ENCODE data around the gene BFAR. TPM values are rescaled to one million over a fixed set of nuclear protein-coding genes. Genes with fewer than 3 reads are reported as not detected.
"Not testable (repeated sequence)": the region's sequence is repeated elsewhere in the genome, so short reads cannot be mapped to it uniquely, and the experiment has no call there.

Gene BFAR
- polyA plus RNA-seq, 1 donor (not counting 4 experiments of a cell fraction or from before 2014, with no cell fraction given), result 92.3 TPM

GRCh38 chr16:14677627-14678026 is 44.9 kb downstream of the BFAR start:
- Histone ChIP-seq H3K9ac (ENCODE audit: control insufficient read depth, extremely low read depth, insufficient read depth, low read length) (no peak overlapping the region), H3K79me2 (ENCODE audit: control insufficient read depth, insufficient read depth, low read length) (no peaks in the 10 kb centered on the region), H3K4me3 (ENCODE audit: control insufficient read depth in 2 of 3, extremely low read depth in 1 of 3, insufficient read depth in 2 of 3, low read depth in 1 of 3, low read length in 3 of 3) (no peak overlapping the region), H3K36me3 (ENCODE audit: control insufficient read depth in 2 of 2, extremely low read depth in 1 of 2, insufficient read depth in 2 of 2, low read length in 2 of 2) (no peaks in the 10 kb centered on the region), H3K27me3 (ENCODE audit: control insufficient read depth, extremely low read depth, insufficient read depth, low read length) (no peaks in the 10 kb centered on the region), H2AFZ (ENCODE audit: control insufficient read depth, low read length) (no peak overlapping the region), H3K9me1 (ENCODE audit: control insufficient read depth, extremely low read depth, insufficient read depth, low read length) (no peaks in the 10 kb centered on the region), H4K20me1 (ENCODE audit: control insufficient read depth, extremely low read depth, insufficient read depth, low read length) (no peaks in the 10 kb centered on the region), H3K27ac (ENCODE audit: control insufficient read depth, insufficient read depth, low read length) (no peak overlapping the region), H3K9me3 (ENCODE audit: control insufficient read depth, low read depth, low read length) (no peaks in the 10 kb centered on the region), H3K4me1 (ENCODE audit: control insufficient read depth, extremely low read depth, insufficient read depth, low read length) (no peaks in the 10 kb centered on the region), H3K4me2 (ENCODE audit: control insufficient read depth, extremely low read depth, insufficient read depth, low read depth, low read length) (no peak overlapping the region)
- no peak for FAIRE-seq
- dilution Hi-C loops (cut with MboI; ENCODE audit: extremely low pct_ligation_motif_present, low sequenced_read_pairs), result no loop called here
- no peak for TF ChIP-seq EZH2 (IDR thresholded peaks at IDR 0.05; ENCODE audit: low read length)
- TF ChIP-seq, protein P1, sequence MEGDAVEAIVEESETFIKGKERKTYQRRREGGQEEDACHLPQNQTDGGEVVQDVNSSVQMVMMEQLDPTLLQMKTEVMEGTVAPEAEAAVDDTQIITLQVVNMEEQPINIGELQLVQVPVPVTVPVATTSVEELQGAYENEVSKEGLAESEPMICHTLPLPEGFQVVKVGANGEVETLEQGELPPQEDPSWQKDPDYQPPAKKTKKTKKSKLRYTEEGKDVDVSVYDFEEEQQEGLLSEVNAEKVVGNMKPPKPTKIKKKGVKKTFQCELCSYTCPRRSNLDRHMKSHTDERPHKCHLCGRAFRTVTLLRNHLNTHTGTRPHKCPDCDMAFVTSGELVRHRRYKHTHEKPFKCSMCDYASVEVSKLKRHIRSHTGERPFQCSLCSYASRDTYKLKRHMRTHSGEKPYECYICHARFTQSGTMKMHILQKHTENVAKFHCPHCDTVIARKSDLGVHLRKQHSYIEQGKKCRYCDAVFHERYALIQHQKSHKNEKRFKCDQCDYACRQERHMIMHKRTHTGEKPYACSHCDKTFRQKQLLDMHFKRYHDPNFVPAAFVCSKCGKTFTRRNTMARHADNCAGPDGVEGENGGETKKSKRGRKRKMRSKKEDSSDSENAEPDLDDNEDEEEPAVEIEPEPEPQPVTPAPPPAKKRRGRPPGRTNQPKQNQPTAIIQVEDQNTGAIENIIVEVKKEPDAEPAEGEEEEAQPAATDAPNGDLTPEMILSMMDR (optimal IDR thresholded peaks at IDR 0.05 in 1 of 3, IDR thresholded peaks at IDR 0.05 in 1 of 3, conservative IDR thresholded peaks at IDR 0.05 in 1 of 3; ENCODE audit: extremely low read depth in 1 of 3, insufficient read depth in 2 of 3, low read length in 3 of 3), result no peak
- no peak for DNase-seq (ENCODE audit: low read depth, low spot score)

DNA sequence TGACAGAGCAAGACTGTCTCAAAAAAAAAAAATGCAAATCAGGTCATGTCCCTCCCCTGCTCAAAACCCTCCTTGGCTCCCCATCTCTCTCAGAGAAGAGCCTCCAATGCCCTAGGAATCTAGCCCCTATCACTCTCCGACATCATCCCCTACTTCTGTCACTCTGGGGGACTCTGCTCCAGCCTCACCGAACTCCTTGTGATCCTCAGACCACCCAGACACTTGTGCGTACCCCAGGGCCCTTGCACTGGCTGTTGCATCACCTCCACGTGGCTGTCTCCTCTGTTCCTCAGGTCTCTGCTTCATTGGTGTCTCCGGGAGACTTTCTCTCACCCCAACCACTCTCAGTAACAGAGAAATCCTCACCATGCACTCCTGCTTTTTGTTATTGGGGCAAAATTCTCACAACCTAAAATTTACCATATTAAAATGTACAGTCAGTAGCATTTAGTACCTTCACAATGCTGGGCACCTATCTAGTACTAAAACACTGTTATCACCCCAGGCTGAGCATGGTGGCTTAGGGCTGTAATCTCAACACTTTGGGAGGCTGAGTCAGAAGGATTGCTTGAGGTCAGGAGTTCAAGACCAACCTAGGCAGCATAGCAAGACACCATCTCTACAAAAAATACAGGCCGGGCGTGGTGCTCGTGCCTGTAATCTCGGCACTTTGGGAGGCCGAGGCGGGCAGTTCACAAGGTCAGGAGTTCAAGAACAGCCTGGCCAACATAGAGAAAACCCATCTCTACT is 46.2 kb downstream of the BFAR start:
- no peak for FAIRE-seq
- Histone ChIP-seq H3K9me1 (ENCODE audit: control insufficient read depth, extremely low read depth, insufficient read depth, low read length) (no peaks in the 10 kb centered on the region), H3K36me3 (ENCODE audit: control insufficient read depth in 2 of 2, extremely low read depth in 1 of 2, insufficient read depth in 2 of 2, low read length in 2 of 2) (no peaks in the 10 kb centered on the region), H3K4me3 (ENCODE audit: control insufficient read depth in 2 of 3, extremely low read depth in 1 of 3, insufficient read depth in 2 of 3, low read depth in 1 of 3, low read length in 3 of 3) (no peak overlapping the region), H4K20me1 (ENCODE audit: control insufficient read depth, extremely low read depth, insufficient read depth, low read length) (no peaks in the 10 kb centered on the region), H3K27ac (ENCODE audit: control insufficient read depth, insufficient read depth, low read length) (no peak overlapping the region), H3K4me2 (ENCODE audit: control insufficient read depth, extremely low read depth, insufficient read depth, low read depth, low read length) (no peak overlapping the region), H3K4me1 (ENCODE audit: control insufficient read depth, extremely low read depth, insufficient read depth, low read length) (no peaks in the 10 kb centered on the region), H3K9me3 (ENCODE audit: control insufficient read depth, low read depth, low read length) (no peaks in the 10 kb centered on the region), H3K9ac (ENCODE audit: control insufficient read depth, extremely low read depth, insufficient read depth, low read length) (no peak overlapping the region), H2AFZ (ENCODE audit: control insufficient read depth, low read length) (no peak overlapping the region), H3K79me2 (ENCODE audit: control insufficient read depth, insufficient read depth, low read length) (no peaks in the 10 kb centered on the region), H3K27me3 (ENCODE audit: control insufficient read depth, extremely low read depth, insufficient read depth, low read length) (no peaks in the 10 kb centered on the region)
- TF ChIP-seq, protein P1 (optimal IDR thresholded peaks at IDR 0.05 in 1 of 3, IDR thresholded peaks at IDR 0.05 in 1 of 3, conservative IDR thresholded peaks at IDR 0.05 in 1 of 3; ENCODE audit: extremely low read depth in 1 of 3, insufficient read depth in 2 of 3, low read length in 3 of 3), result no peak
- TF ChIP-seq EZH2 (IDR thresholded peaks at IDR 0.05; ENCODE audit: low read length), result no peak
- no peak for DNase-seq (ENCODE audit: low read depth, low spot score)
- dilution Hi-C loops (cut with MboI; ENCODE audit: extremely low pct_ligation_motif_present, low sequenced_read_pairs), result no loop called here

DNA sequence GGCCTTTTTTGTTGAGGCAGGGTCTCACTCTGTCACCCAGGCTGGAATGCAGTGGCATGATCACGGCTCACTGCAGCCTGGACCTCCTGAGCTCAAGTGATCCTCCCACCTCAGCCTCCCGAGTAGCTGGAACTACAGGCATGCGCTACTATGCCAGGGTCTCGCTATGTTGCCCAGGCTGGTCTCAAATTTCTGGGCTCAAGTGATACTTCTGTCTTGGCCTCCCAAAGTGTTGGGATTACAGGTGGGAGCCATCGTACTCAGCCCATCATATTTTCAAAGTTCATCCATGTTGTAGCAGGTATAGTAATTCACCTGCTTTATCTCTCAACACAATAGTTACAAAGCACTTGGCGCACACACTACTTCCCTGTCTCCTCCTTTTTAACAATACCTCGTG is 47.6 kb downstream of the BFAR start:
- H3K36me3 ChIP-seq (ENCODE audit: control insufficient read depth in 2 of 2, extremely low read depth in 1 of 2, insufficient read depth in 2 of 2, low read length in 2 of 2); H3K4me3 ChIP-seq (ENCODE audit: control insufficient read depth in 2 of 3, extremely low read depth in 1 of 3, insufficient read depth in 2 of 3, low read depth in 1 of 3, low read length in 3 of 3); FAIRE-seq; H3K27me3 ChIP-seq (ENCODE audit: control insufficient read depth, extremely low read depth, insufficient read depth, low read length); H3K9ac ChIP-seq (ENCODE audit: control insufficient read depth, extremely low read depth, insufficient read depth, low read length); H3K79me2 ChIP-seq (ENCODE audit: control insufficient read depth, insufficient read depth, low read length); H2AFZ ChIP-seq (ENCODE audit: control insufficient read depth, low read length); H3K9me3 ChIP-seq (ENCODE audit: control insufficient read depth, low read depth, low read length); H3K4me1 ChIP-seq (ENCODE audit: control insufficient read depth, extremely low read depth, insufficient read depth, low read length); H3K4me2 ChIP-seq (ENCODE audit: control insufficient read depth, extremely low read depth, insufficient read depth, low read depth, low read length); DNase-seq (ENCODE audit: low read depth, low spot score); dilution Hi-C loops (cut with MboI; ENCODE audit: extremely low pct_ligation_motif_present, low sequenced_read_pairs); H4K20me1 ChIP-seq (ENCODE audit: control insufficient read depth, extremely low read depth, insufficient read depth, low read length); H3K27ac ChIP-seq (ENCODE audit: control insufficient read depth, insufficient read depth, low read length); H3K9me1 ChIP-seq (ENCODE audit: control insufficient read depth, extremely low read depth, insufficient read depth, low read length): not testable (repeated sequence)
